Suprapubic skin (tissue), 4 donors: Measurements from ENCODE around the gene SPAG16.

Experiments
- EP300 ChIP-seq: sonication (generic); formaldehyde crosslinking; IDR thresholded peaks from one replicate; pipeline ENCODE4 v1.6.1; 2017; ENCODE audit warnings: antibody characterized with exemption
- POLR2A ChIP-seq, 2 donors: fragments of 450-650 bp; IDR thresholded peaks; one replicate each; pipeline ENCODE4 v1.6.1; 2017; ENCODE audit warnings: antibody characterized with exemption in 2 of 2, mild to moderate bottlenecking in 2 of 2, moderate library complexity in 2 of 2
- POLR2AphosphoS5 ChIP-seq, 3 donors: sonication (generic); formaldehyde crosslinking; IDR thresholded peaks; one replicate each; pipeline ENCODE4 v1.6.1; 2017; ENCODE audit warnings: antibody characterized with exemption in 3 of 3
- TF ChIP-seq, protein P1 (sequence below), 2 donors: fragments of 200-600 bp in 1 of 2; fragments of 450-650 bp in 1 of 2; sonication (generic) in 1 of 2; IDR thresholded peaks; one replicate each; pipeline ENCODE4 v1.5.1; 2016 to 2019; ENCODE audit warnings: antibody characterized with exemption in 2 of 2, mild to moderate bottlenecking in 1 of 2, moderate library complexity in 1 of 2

- TF ChIP-seq, protein P1, sequence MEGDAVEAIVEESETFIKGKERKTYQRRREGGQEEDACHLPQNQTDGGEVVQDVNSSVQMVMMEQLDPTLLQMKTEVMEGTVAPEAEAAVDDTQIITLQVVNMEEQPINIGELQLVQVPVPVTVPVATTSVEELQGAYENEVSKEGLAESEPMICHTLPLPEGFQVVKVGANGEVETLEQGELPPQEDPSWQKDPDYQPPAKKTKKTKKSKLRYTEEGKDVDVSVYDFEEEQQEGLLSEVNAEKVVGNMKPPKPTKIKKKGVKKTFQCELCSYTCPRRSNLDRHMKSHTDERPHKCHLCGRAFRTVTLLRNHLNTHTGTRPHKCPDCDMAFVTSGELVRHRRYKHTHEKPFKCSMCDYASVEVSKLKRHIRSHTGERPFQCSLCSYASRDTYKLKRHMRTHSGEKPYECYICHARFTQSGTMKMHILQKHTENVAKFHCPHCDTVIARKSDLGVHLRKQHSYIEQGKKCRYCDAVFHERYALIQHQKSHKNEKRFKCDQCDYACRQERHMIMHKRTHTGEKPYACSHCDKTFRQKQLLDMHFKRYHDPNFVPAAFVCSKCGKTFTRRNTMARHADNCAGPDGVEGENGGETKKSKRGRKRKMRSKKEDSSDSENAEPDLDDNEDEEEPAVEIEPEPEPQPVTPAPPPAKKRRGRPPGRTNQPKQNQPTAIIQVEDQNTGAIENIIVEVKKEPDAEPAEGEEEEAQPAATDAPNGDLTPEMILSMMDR (IDR thresholded peaks at IDR 0.05), result no peak
- no peak for TF ChIP-seq POLR2A (IDR thresholded peaks at IDR 0.05)
- TF ChIP-seq POLR2AphosphoS5 (IDR thresholded peaks at IDR 0.05), result no peak
- TF ChIP-seq EP300, result no peak
These were observed 92.4 kb downstream of the SPAG16 start for GRCh38 chr2:213376644-213377043.
